ENCODE results near the gene KCNIP1. TPM values are rescaled to one million over a fixed set of nuclear protein-coding genes. Genes with fewer than 3 reads are reported as not detected.
A peak's percentile ranks its signal among the peaks of the same experiment; 100 is the strongest.

The KCNIP1 gene
- total and polyA plus RNA-seq, 2 of the 8 experiments (the other 6 are each of a cell fraction or from before 2014, with no cell fraction given): 0.52 to 0.83 TPM

GRCh38 chr5:170518277-170518676, 14.5 kb downstream of the KCNIP1 start:
- Histone ChIP-seq H3K23ac (ENCODE audit: insufficient read length) (no peak overlapping the region), H2BK5ac (ENCODE audit: low read depth, low read length) (no peak overlapping the region), H3K23me2 (ENCODE audit: low read depth, low read length) (peaks cover 7% of the 10 kb centered on the region; the same call in 1 of the 2 replicates), H4K91ac (replicated peaks; ENCODE audit: insufficient read length, low read length) (no peak overlapping the region), H3K4me1 (replicated peaks in 1 of 4; ENCODE audit: control insufficient read depth in 3 of 4, insufficient read depth in 4 of 4, low read length in 3 of 4) (peaks cover 2 to 9% (median 5%) of the 10 kb centered on the region in 4 experiments; a peak in 5 of 7 replicates), H4K20me1 (replicated peaks in 1 of 2; ENCODE audit: control insufficient read depth in 1 of 2, insufficient read depth in 2 of 2, low read length in 2 of 2) (peaks cover 0 to 5% of the 10 kb centered on the region in 2 experiments), H2AFZ (ENCODE audit: low read length) (no peak overlapping the region), H2AK5ac (ENCODE audit: low read depth, low read length) (no peak overlapping the region; the same call in 1 of the 2 replicates), H2BK15ac (ENCODE audit: low read length) (no peak overlapping the region), H3K79me1 (ENCODE audit: low read depth, low read length) (no peaks in the 10 kb centered on the region), H3K56ac (replicated peaks; ENCODE audit: insufficient read length, low read depth, low read length) (peak overlapping the region; percentile 94), H3K18ac (ENCODE audit: extremely low read depth, low read length) (no peak overlapping the region), H4K8ac (ENCODE audit: extremely low read depth, insufficient read depth, low read length) (no peak overlapping the region), H4K5ac (ENCODE audit: insufficient read length, low read depth, low read length) (no peak overlapping the region), H3K27ac (ENCODE audit: low read depth, low read length) (no peak overlapping the region), H3K4me3 (ENCODE audit: extremely low read depth in 1 of 4, insufficient read depth in 2 of 4, low read depth in 3 of 4, low read length in 4 of 4) (no peak overlapping the region), H2BK12ac (ENCODE audit: low read depth, low read length) (no peak overlapping the region), H3K27me3 (replicated peaks in 1 of 4; ENCODE audit: control insufficient read depth in 3 of 4, extremely low read depth in 1 of 4, insufficient read depth in 3 of 4, low read length in 3 of 4) (peaks cover 0 to 2% (median 0%) of the 10 kb centered on the region in 4 experiments; a peak in 1 of 7 replicates), H3K79me2 (ENCODE audit: control insufficient read depth in 1 of 2, insufficient read depth in 2 of 2, low read length in 2 of 2) (no peaks in the 10 kb centered on the region), H2BK20ac (ENCODE audit: low read length) (no peak overlapping the region), H2BK120ac (replicated peaks; ENCODE audit: low read depth, low read length) (no peak overlapping the region), H3K36me3 (ENCODE audit: control insufficient read depth in 2 of 4, insufficient read depth in 4 of 4, low read length in 3 of 4) (no peaks in the 10 kb centered on the region), H3K4me2 (ENCODE audit: insufficient read depth in 1 of 2, low read depth in 2 of 2, low read length in 2 of 2) (no peak overlapping the region), H3K14ac (ENCODE audit: insufficient read length) (no peak overlapping the region), H3K9ac (replicated peaks in 1 of 4; ENCODE audit: extremely low read depth in 1 of 4, low read depth in 3 of 4, low read length in 3 of 4) (no peak overlapping the region), H3K9me3 (ENCODE audit: insufficient read depth in 2 of 2, low read depth in 1 of 2, low read length in 1 of 2) (no peaks in the 10 kb centered on the region), H3K4ac (replicated peaks; ENCODE audit: insufficient read length, low read depth, low read length) (no peak overlapping the region)
- DNase-seq (ENCODE audit: low read depth in 1 of 2, low spot score in 2 of 2) (no peak), FAIRE-seq (no peak)
- CTCF ChIA-PET (ENCODE audit: partially characterized antibody): interaction anchor here (1.3 kb wide), 1 partner anchor 9 kb away, joined by 3 read pairs; no protein-coding TSS in a partner anchor
- POLR2A ChIA-PET (ENCODE audit: partially characterized antibody): no interaction called here
- 89% methylated on average over 5 of the region's 5 CpGs; no CpG with 5 or more reads in 1 of the 2 experiments for WGBS, 2 experiments (ENCODE audit: extremely low coverage in 1 of 2, insufficient coverage in 1 of 2, insufficient read length in 1 of 2, insufficient replicate concordance in 2 of 2, low coverage in 1 of 2, low lambda C conversion rate in 2 of 2, missing lambda C conversion rate in 1 of 2)
- no peak for TF ChIP-seq CBX5 (IDR thresholded peaks at IDR 0.05; ENCODE audit: low read depth, low read length)
- no peak for TF ChIP-seq POLR2A (IDR thresholded peaks at IDR 0.05; ENCODE audit: control extremely low read depth in 1 of 2, low read depth in 2 of 2, low read length in 2 of 2)
- TF ChIP-seq TAF7 (optimal IDR thresholded peaks at IDR 0.05; ENCODE audit: borderline replicate concordance, low read depth, low read length): no peak
- TF ChIP-seq NRF1 (IDR thresholded peaks at IDR 0.05; ENCODE audit: low read depth, low read length): no peak
- TF ChIP-seq HDAC6 (IDR thresholded peaks at IDR 0.05; ENCODE audit: low read depth, low read length): no peak
- TF ChIP-seq EP300 (IDR thresholded peaks at IDR 0.05; ENCODE audit: borderline replicate concordance in 1 of 2, low read depth in 2 of 2, low read length in 2 of 2): no peak
- no peak for TF ChIP-seq SAP30 (IDR thresholded peaks at IDR 0.05; ENCODE audit: insufficient read depth, insufficient replicate concordance, low read length)
- no peak for TF ChIP-seq SUZ12 (IDR thresholded peaks at IDR 0.05; ENCODE audit: low read length)
- TF ChIP-seq KDM1A (IDR thresholded peaks at IDR 0.05; ENCODE audit: borderline replicate concordance, low read length): no peak
- TF ChIP-seq CREB1 (IDR thresholded peaks at IDR 0.05): no peak
- no peak for TF ChIP-seq CTCF (IDR thresholded peaks at IDR 0.05; ENCODE audit: control extremely low read depth in 1 of 3, insufficient read depth in 1 of 3, low read depth in 1 of 3, low read length in 3 of 3)

All from H1 (cell line).